IMR-90 (cell line): ENCODE measurements around the gene ERC2. TPM values are rescaled to one million over a fixed set of nuclear protein-coding genes. Genes with fewer than 3 reads are reported as not detected.

ENCODE experiments used
- ATAC-seq: fragments of 200-7000 bp; cut with Tn5 transposase; 2 replicates; pipeline ENCODE4 v1.9.1; 2020; ENCODE audit warnings: low read depth, mild to moderate bottlenecking, moderate library complexity
- BruUV-seq: library from RNA; stranded (reverse); fragments of 400-500 nt; replicated peaks from 2 replicates; lab custom pipeline; 2021; lab: Mats Ljungman, UMichigan
- CTCF ChIA-PET: fragments of 300-600 bp; formaldehyde crosslinking; extraction: SDS; loops from one replicate; lab custom pipeline; 2021; ENCODE audit warnings: antibody characterized with exemption; lab: Yijun Ruan, JAX
- POLR2A ChIA-PET: fragments of 300-600 bp; sonication (Branson Sonifier 250); formaldehyde crosslinking; loops from one replicate; lab custom pipeline; 2022; ENCODE audit warnings: antibody characterized with exemption; ENCODE audit not compliant: unreplicated experiment; lab: Charles Lee
- DNase-seq: peaks from one replicate; pipeline ENCODE4 v3.0.0; 2013
- H2AFZ ChIP-seq: replicated peaks from 2 replicates; pipeline ENCODE3; 2013; ENCODE audit warnings: low read length, mild to moderate bottlenecking; ENCODE audit not compliant: poor library complexity
- H2AK5ac ChIP-seq: 2 replicates; pipeline ENCODE4 v1.6.1; 2013; ENCODE audit warnings: low read depth, low read length, inconsistent platforms
- H2AK9ac ChIP-seq: replicated peaks from 2 replicates; pipeline ENCODE3; 2013; ENCODE audit warnings: mild to moderate bottlenecking, low read depth, low read length, moderate library complexity; ENCODE audit not compliant: poor library complexity
- H2BK120ac ChIP-seq: 2 replicates; pipeline ENCODE4 v1.6.1; 2013; ENCODE audit warnings: low read depth, low read length, inconsistent platforms
- H2BK15ac ChIP-seq: 3 replicates; pipeline ENCODE4 v1.6.1; 2013; ENCODE audit warnings: low read depth, low read length, inconsistent platforms
- H2BK20ac ChIP-seq: 2 replicates; pipeline ENCODE4 v1.6.1; 2013; ENCODE audit warnings: low read depth, mild to moderate bottlenecking, inconsistent platforms, low read length, moderate library complexity
- H2BK5ac ChIP-seq: 2 replicates; pipeline ENCODE4 v1.6.1; 2013; ENCODE audit warnings: mild to moderate bottlenecking, low read depth, low read length, inconsistent platforms; ENCODE audit not compliant: poor library complexity, severe bottlenecking
- H3K14ac ChIP-seq: replicated peaks from 2 replicates; pipeline ENCODE4 v1.6.1; 2013; ENCODE audit warnings: low read depth, low read length, inconsistent platforms
- H3K18ac ChIP-seq: 2 replicates; pipeline ENCODE4 v1.6.1; 2013; ENCODE audit warnings: low read depth, low read length, control low read depth
- H3K23ac ChIP-seq: 2 replicates; pipeline ENCODE4 v1.6.1; 2013; ENCODE audit warnings: low read depth, low read length, inconsistent platforms
- H3K27ac ChIP-seq: 2 replicates; pipeline ENCODE4 v1.5.1; 2013; ENCODE audit warnings: mild to moderate bottlenecking, control low read depth, low read length; ENCODE audit not compliant: insufficient read depth
- H3K27me3 ChIP-seq: 2 replicates; pipeline ENCODE4 v1.6.1; 2013; ENCODE audit warnings: low read length; ENCODE audit not compliant: control insufficient read depth, insufficient read depth
- H3K36me3 ChIP-seq: 2 replicates; pipeline ENCODE4 v1.6.1; 2013; ENCODE audit warnings: low read length, mixed read lengths; ENCODE audit not compliant: control insufficient read depth, insufficient read depth
- H3K4ac ChIP-seq: 2 replicates; pipeline ENCODE4 v1.6.1; 2013; ENCODE audit warnings: low read depth, low read length, inconsistent platforms
- H3K4me1 ChIP-seq: 2 replicates; pipeline ENCODE4 v1.6.1; 2013; ENCODE audit warnings: low read length, mixed read lengths; ENCODE audit not compliant: control insufficient read depth, insufficient read depth
- H3K4me2 ChIP-seq: 2 replicates; pipeline ENCODE4 v1.6.1; 2013; ENCODE audit warnings: low read depth, mild to moderate bottlenecking, control low read depth, low read length, moderate library complexity
- H3K4me3 ChIP-seq: 2 replicates; pipeline ENCODE4 v1.5.1; 2013; ENCODE audit warnings: low read depth, mild to moderate bottlenecking, control low read depth, low read length, moderate library complexity; ENCODE audit not compliant: insufficient read depth
- H3K56ac ChIP-seq: 2 replicates; pipeline ENCODE4 v1.6.1; 2013; ENCODE audit warnings: low read length, inconsistent platforms; ENCODE audit not compliant: insufficient read depth; ENCODE audit errors: extremely low read depth
- H3K79me1 ChIP-seq, 2 experiments: 2 replicates each; pipeline ENCODE4 v1.6.1; 2013; ENCODE audit warnings: low read length in 2 of 2, inconsistent platforms in 1 of 2, low read depth in 1 of 2
- H3K9ac ChIP-seq: 2 replicates; pipeline ENCODE4 v1.6.1; 2013; ENCODE audit warnings: low read depth, low read length, control low read depth
- H3K9me1 ChIP-seq: 2 replicates; pipeline ENCODE4 v1.6.1; 2013; ENCODE audit warnings: low read length, inconsistent platforms; ENCODE audit not compliant: insufficient read depth
- H3K9me3 ChIP-seq: 2 replicates; pipeline ENCODE4 v1.6.1; 2013; ENCODE audit warnings: low read length; ENCODE audit not compliant: control insufficient read depth, insufficient read depth
- H4K20me1 ChIP-seq: 2 replicates; pipeline ENCODE4 v1.6.1; 2013; ENCODE audit warnings: low read length, inconsistent platforms; ENCODE audit not compliant: insufficient read depth
- H4K5ac ChIP-seq: 2 replicates; pipeline ENCODE4 v1.6.1; 2013; ENCODE audit warnings: mild to moderate bottlenecking, low read depth, low read length, control low read depth
- H4K8ac ChIP-seq, 2 experiments: 2 replicates each; pipeline ENCODE4 v1.6.1; 2013; ENCODE audit warnings: low read depth in 2 of 2, low read length in 2 of 2, control low read depth in 1 of 2, inconsistent platforms in 1 of 2
- H4K91ac ChIP-seq: 2 replicates; pipeline ENCODE4 v1.6.1; 2013; ENCODE audit warnings: low read depth, low read length, inconsistent platforms; ENCODE audit not compliant: insufficient read depth
- POLR2A ChIP-seq: IDR thresholded peaks from 2 replicates; pipeline ENCODE4 v1.6.1; 2012; ENCODE audit warnings: mild to moderate bottlenecking, low read depth, low read length
- RAD21 ChIP-seq: IDR thresholded peaks from 2 replicates; pipeline ENCODE4 v1.6.1; 2012; ENCODE audit warnings: low read length, improper control_type of control experiment
- SMC3 ChIP-seq: fragments of 150-350 bp; IDR thresholded peaks from 2 replicates; pipeline ENCODE4 v1.6.1; 2016; ENCODE audit warnings: low read depth, mild to moderate bottlenecking, antibody characterized with exemption, low read length, moderate library complexity
- WGBS, 2 experiments: methylation state at CpG; one replicate each; pipeline versions ENCODE4 v1.1.5 to v1.1.7; 2013; ENCODE audit warnings: missing lambda C conversion rate in 2 of 2; ENCODE audit not compliant: insufficient read length in 1 of 2; ENCODE audit errors: extremely low coverage in 2 of 2; 5-methylcytosine and 5-hydroxymethylcytosine counted together
- dilution Hi-C: fragments of 300-500 bp; cut with HindIII; formaldehyde crosslinking; loops from one replicate; pipeline ENCODE4 v1.14.3; 2018; ENCODE audit warnings: low sequenced_read_pairs; ENCODE audit not compliant: unreplicated experiment
- in situ Hi-C: fragments of 300-500 bp; cut with MboI; formaldehyde crosslinking; loops from 3 replicates; pipeline ENCODE4 v1.14.3; 2019; ENCODE audit warnings: low sequenced_read_pairs, inconsistent platforms, mixed read lengths
- intact Hi-C: fragments of 100-400 bp; cut with micrococcal nuclease; formaldehyde crosslinking; loops from 2 replicates; pipeline ENCODE4 v1.10.0; 2022
- polyA plus RNA-seq, 3 experiments: library from polyadenylated mRNA; depleted of rRNA; stranded (reverse); fragments of >200 nt; gene quantifications; 2 replicates each; pipeline ENCODE4 v1.2.3, GENCODE V29; 2012; ENCODE audit warnings: low replicate concordance in 1 of 3
- total RNA-seq: library from RNA; depleted of rRNA; stranded (reverse); fragments of >200 nt; gene quantifications from 2 replicates; pipeline ENCODE4 v1.2.3, GENCODE V29; 2012

The ERC2 gene
- total and polyA plus RNA-seq, 2 of the 4 experiments (the other 2 are of a cell fraction), result 0.17 to 0.18 TPM

DNA sequence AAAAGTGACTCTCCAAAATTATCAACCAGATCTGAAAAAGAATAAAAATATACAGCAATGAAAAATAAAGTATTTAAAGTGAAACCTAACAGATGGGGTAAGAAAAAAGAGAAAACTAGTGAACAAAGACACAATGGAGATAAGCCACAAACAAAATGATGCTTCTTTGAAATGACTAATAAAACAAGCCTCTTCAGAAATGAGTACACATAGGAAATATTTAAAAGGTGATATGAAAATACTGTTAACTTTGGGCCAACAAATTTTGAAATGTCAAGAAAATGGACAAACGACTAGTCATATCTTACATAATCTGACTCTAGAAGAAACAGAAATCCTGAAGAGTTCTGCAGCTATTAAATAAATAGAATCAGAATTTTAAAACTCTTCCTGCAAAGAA is 164.2 kb downstream of the ERC2 start:
- no peak overlapping the region for H3K14ac ChIP-seq
- CTCF ChIA-PET, result interaction anchor here (0.6 kb wide), 1 partner anchor 479 kb away, joined by 4 read pairs; no protein-coding TSS in a partner anchor
- H3K4me1 ChIP-seq, result no peaks in the 10 kb centered on the region
- H2BK5ac ChIP-seq, result no peak overlapping the region
- H2AFZ ChIP-seq, result no peak overlapping the region
- WGBS, 2 experiments, result no CpG with 5 or more reads among the region's 1 CpG
- no peak for TF ChIP-seq SMC3
- no peak for TF ChIP-seq POLR2A
- no peak for TF ChIP-seq RAD21
- H3K36me3 ChIP-seq, result no peaks in the 10 kb centered on the region
- no peaks in the 10 kb centered on the region for H3K9me1 ChIP-seq
- H3K56ac ChIP-seq, result no peak overlapping the region
- no TSS peak for BruUV-seq
- no peaks in the 10 kb centered on the region for H3K27me3 ChIP-seq
- no peak overlapping the region for H3K27ac ChIP-seq
- intact Hi-C loops, result loop anchor here (5.0 kb wide), 1 partner anchor 1872 kb away; no protein-coding TSS in a partner anchor
- H2AK5ac ChIP-seq, result no peak overlapping the region
- no peaks in the 10 kb centered on the region for H4K20me1 ChIP-seq
- H3K9ac ChIP-seq, result no peak overlapping the region
- no peaks in the 10 kb centered on the region for H3K79me1 ChIP-seq
- no peak for ATAC-seq
- H4K8ac ChIP-seq, result no peak overlapping the region
- H2BK20ac ChIP-seq, result no peak overlapping the region
- no peak overlapping the region for H4K5ac ChIP-seq
- H3K23ac ChIP-seq, result no peak overlapping the region
- no peak overlapping the region for H2BK120ac ChIP-seq
- H4K91ac ChIP-seq, result no peak overlapping the region
- DNase-seq, result no peak
- H2BK15ac ChIP-seq, result no peak overlapping the region
- POLR2A ChIA-PET, result no interaction called here
- no peak overlapping the region for H3K18ac ChIP-seq
- H3K9me3 ChIP-seq, result no peaks in the 10 kb centered on the region
- no peak overlapping the region for H3K4me3 ChIP-seq
- no peak overlapping the region for H3K4me2 ChIP-seq
- dilution Hi-C loops, result no loop called here
- in situ Hi-C loops, result no loop called here
- H2AK9ac ChIP-seq, result no peak overlapping the region
- H3K4ac ChIP-seq, result no peak overlapping the region
